Activated T-cell treated with anti-CD3 and anti-CD28 coated beads, Interleukin-2, amount 50 U/mL, for 72 hours (primary cell): Measurements from ENCODE around the gene MYT1. TPM values are rescaled to one million over a fixed set of nuclear protein-coding genes. Genes with fewer than 3 reads are reported as not detected.
A peak's percentile ranks its signal among the peaks of the same experiment; 100 is the strongest.

Experiments
- ATAC-seq, 2 donors: fragments of 150-1000 bp; cut with Tn5 transposase; replicated peaks in 1 of 2; 2 replicates each; pipeline ENCODE4 v1.10.0; 2021; ENCODE audit warnings: moderate library complexity in 2 of 2, mild to moderate bottlenecking in 1 of 2
- DNase-seq, 2 donors: peaks; one replicate each; pipeline ENCODE4 v3.0.0; 2021 to 2022; ENCODE audit warnings: mixed read lengths in 1 of 2
- H3K27ac Mint-ChIP-seq: one replicate; pipeline ENCODE4 v1.8.0; 2022; ENCODE audit warnings: mild to moderate bottlenecking, moderate library complexity, mixed read lengths
- H3K27me3 Mint-ChIP-seq: one replicate; pipeline ENCODE4 v1.8.0; 2022; ENCODE audit warnings: low read depth, mixed read lengths
- H3K36me3 Mint-ChIP-seq, 2 donors: one replicate each; pipeline ENCODE4 v1.8.0; 2022; ENCODE audit warnings: mixed read lengths in 2 of 2, mild to moderate bottlenecking in 1 of 2; ENCODE audit not compliant: insufficient read depth in 2 of 2
- H3K4me1 Mint-ChIP-seq: one replicate; pipeline ENCODE4 v1.8.0; 2022; ENCODE audit warnings: low read depth, mixed read lengths
- H3K4me3 Mint-ChIP-seq, 2 donors: one replicate each; pipeline ENCODE4 v1.8.0; 2022; ENCODE audit warnings: mild to moderate bottlenecking in 2 of 2, mixed read lengths in 2 of 2, moderate library complexity in 2 of 2
- H3K9me3 Mint-ChIP-seq, 2 donors: one replicate each; pipeline ENCODE4 v1.8.0; 2022; ENCODE audit warnings: mixed read lengths in 2 of 2
- total RNA-seq, 2 donors: library from RNA; stranded (reverse); gene quantifications; one replicate each; pipeline ENCODE4 v1.2.3, GENCODE V29; 2022

The MYT1 gene
- total RNA-seq, 2 donors from 2014 or later, result 0.12 to 0.23 TPM

- no peaks in the 10 kb centered on the region for H3K27me3 Mint-ChIP-seq
- DNase-seq (no peak), ATAC-seq (no peak)
- H3K27ac Mint-ChIP-seq, result no peak overlapping the region
- no peak overlapping the region for H3K4me3 Mint-ChIP-seq
- no peaks in the 10 kb centered on the region for H3K9me3 Mint-ChIP-seq
- no peaks in the 10 kb centered on the region for H3K4me1 Mint-ChIP-seq
- no peaks in the 10 kb centered on the region for H3K36me3 Mint-ChIP-seq
Observed at GRCh38 chr20:64237316-64237715, 73.1 kb downstream of the MYT1 start.

- H3K27ac Mint-ChIP-seq, result no peak overlapping the region
- H3K27me3 Mint-ChIP-seq, result no peaks in the 10 kb centered on the region
- DNase-seq, result no peak
- H3K4me1 Mint-ChIP-seq, result no peaks in the 10 kb centered on the region
- no peak overlapping the region for H3K4me3 Mint-ChIP-seq
- H3K36me3 Mint-ChIP-seq, result no peaks in the 10 kb centered on the region
- H3K9me3 Mint-ChIP-seq, result no peaks in the 10 kb centered on the region
- ATAC-seq, result peak in 1 of 2 donors; percentile 11
Observed at GRCh38 chr20:64238115-64238825, 74.0 kb downstream of the MYT1 start.

- DNase-seq, result no peak
- Mint-ChIP-seq H3K9me3 (no peaks in the 10 kb centered on the region), H3K27ac (no peak overlapping the region), H3K4me3 (no peak overlapping the region), H3K36me3 (no peaks in the 10 kb centered on the region), H3K27me3 (no peaks in the 10 kb centered on the region), H3K4me1 (no peaks in the 10 kb centered on the region)
- ATAC-seq, result no peak
Observed at GRCh38 chr20:64238851-64239387, 74.7 kb downstream of the MYT1 start.

- Mint-ChIP-seq H3K27ac (no peak overlapping the region), H3K4me3 (no peak overlapping the region), H3K4me1 (no peaks in the 10 kb centered on the region), H3K9me3 (no peaks in the 10 kb centered on the region), H3K36me3 (no peaks in the 10 kb centered on the region), H3K27me3 (no peaks in the 10 kb centered on the region)
- no peak for ATAC-seq
- no peak for DNase-seq
Observed at GRCh38 chr20:64239449-64240242, 75.4 kb downstream of the MYT1 start.

DNA sequence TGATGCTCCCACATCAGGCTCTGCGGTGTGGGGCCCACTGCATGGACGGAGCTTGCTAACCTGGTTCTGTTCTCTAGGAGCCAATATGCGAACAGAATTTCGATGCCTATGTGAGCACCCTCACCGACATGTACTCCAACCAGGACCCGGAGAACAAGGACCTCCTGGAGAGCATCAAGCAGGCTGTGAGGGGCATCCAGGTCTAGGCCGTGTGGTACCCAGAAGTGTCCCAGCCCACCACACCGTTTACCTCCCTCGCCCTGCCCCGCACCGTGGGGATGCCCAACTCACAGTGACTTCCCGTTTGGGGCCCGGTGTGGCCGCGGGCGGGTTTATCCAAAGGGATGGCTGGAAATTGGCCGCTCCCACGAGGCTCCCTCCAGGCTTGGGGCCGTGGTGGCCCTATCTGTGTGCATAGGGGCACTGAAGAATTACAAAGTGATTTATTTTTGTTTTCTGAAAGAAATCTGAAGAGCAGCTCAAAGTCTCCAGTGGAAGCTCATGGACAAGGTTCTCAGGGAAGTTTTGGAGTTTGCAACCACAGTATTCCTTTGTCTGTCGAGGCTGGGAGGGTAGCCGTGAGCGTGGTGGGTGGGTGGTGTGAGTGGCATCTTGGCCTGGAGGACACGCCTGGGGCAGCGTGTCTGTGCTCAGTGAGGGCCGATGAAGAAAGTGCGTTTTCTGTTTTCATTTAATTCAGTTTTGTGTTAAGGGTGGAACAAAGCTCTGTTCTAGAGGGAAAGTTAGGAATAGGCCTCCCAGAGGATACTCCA lies 76.2 kb downstream of the MYT1 start:
- H3K27ac Mint-ChIP-seq, result no peak overlapping the region
- H3K27me3 Mint-ChIP-seq, result no peaks in the 10 kb centered on the region
- ATAC-seq (no peak), DNase-seq (no peak)
- H3K9me3 Mint-ChIP-seq, result no peaks in the 10 kb centered on the region
- H3K4me3 Mint-ChIP-seq, result no peak overlapping the region
- H3K4me1 Mint-ChIP-seq, result no peaks in the 10 kb centered on the region
- H3K36me3 Mint-ChIP-seq, result no peaks in the 10 kb centered on the region

DNA sequence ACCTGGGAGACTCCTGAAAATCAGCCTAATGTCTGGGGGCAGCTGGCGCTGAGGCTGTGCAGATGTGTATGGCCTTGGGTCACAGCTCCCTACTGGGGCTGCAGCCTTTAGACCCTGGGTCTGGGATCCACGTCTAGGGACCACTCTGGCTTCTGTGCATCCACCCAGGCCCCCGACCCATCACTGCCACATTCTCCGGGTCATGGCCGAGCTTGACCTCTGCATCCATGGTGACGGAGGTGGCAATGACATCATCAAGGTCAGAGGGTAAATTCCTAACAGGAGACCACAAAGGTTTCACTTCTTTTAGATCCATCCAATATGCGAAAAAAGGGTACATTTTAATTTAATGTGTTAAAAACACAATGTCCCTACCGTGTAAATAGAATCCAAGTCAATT lies 76.8 kb downstream of the MYT1 start:
- Mint-ChIP-seq H3K27me3 (no peaks in the 10 kb centered on the region), H3K9me3 (no peaks in the 10 kb centered on the region), H3K4me3 (no peak overlapping the region), H3K36me3 (no peaks in the 10 kb centered on the region), H3K27ac (no peak overlapping the region), H3K4me1 (no peaks in the 10 kb centered on the region)
- ATAC-seq (no peak), DNase-seq (no peak)

GRCh38 chr20:64242003-64242796 lies 77.9 kb downstream of the MYT1 start:
- Mint-ChIP-seq H3K4me1 (no peaks in the 10 kb centered on the region), H3K9me3 (no peaks in the 10 kb centered on the region), H3K4me3 (no peak overlapping the region), H3K27me3 (no peaks in the 10 kb centered on the region), H3K27ac (no peak overlapping the region), H3K36me3 (no peaks in the 10 kb centered on the region)
- no peak for DNase-seq
- no peak for ATAC-seq

- Mint-ChIP-seq H3K36me3 (no peaks in the 10 kb centered on the region), H3K9me3 (no peaks in the 10 kb centered on the region), H3K4me3 (no peak overlapping the region), H3K27ac (no peak overlapping the region), H3K27me3 (no peaks in the 10 kb centered on the region), H3K4me1 (no peaks in the 10 kb centered on the region)
- ATAC-seq (no peak), DNase-seq (no peak)
Observed at GRCh38 chr20:64242797-64243475, 78.7 kb downstream of the MYT1 start.

- no peaks in the 10 kb centered on the region for H3K27me3 Mint-ChIP-seq
- no peaks in the 10 kb centered on the region for H3K36me3 Mint-ChIP-seq
- no peaks in the 10 kb centered on the region for H3K9me3 Mint-ChIP-seq
- ATAC-seq (no peak), DNase-seq (no peak)
- H3K4me1 Mint-ChIP-seq, result no peaks in the 10 kb centered on the region
- H3K27ac Mint-ChIP-seq, result no peak overlapping the region
- no peak overlapping the region for H3K4me3 Mint-ChIP-seq
Observed at GRCh38 chr20:64244281-64244805, 80.1 kb downstream of the MYT1 start.

DNA sequence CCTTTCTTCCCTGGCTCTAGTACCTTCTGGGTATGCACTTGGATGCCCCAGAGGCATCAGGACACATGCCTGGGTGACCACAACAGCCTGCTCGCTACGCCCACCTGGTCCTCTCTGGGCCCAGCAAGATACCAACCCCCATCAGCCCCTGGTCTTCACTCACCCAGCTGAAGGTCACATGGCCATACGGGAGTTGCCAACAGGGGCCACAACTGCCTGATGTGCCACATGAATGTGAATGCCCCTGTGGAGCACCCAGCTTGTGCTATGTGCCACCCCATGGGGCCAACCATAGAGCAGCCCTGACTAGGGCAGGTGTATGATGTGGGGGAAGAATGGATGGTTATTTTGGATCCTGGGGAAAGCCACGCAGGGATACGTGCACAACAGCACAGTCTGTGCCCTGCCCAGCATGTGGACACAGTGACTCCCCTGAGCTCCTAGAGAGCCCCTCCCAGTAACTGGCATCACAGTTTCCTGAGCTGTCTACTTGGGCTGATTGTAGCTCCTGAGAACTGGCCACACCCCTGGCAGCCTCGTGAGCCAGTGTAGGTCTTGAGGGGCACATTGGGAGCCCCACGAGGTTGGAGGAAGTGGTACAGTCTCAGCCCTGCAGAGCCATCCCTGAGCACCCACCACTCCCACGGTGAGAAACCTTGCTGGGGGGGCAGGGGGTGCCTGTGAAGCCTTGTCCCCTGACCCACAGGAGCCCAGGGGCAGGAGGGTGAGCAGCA lies 80.8 kb downstream of the MYT1 start:
- H3K9me3 Mint-ChIP-seq, result no peaks in the 10 kb centered on the region
- H3K4me3 Mint-ChIP-seq, result no peak overlapping the region
- H3K27me3 Mint-ChIP-seq, result no peaks in the 10 kb centered on the region
- no peaks in the 10 kb centered on the region for H3K36me3 Mint-ChIP-seq
- ATAC-seq (no peak), DNase-seq (no peak)
- H3K4me1 Mint-ChIP-seq, result no peaks in the 10 kb centered on the region
- H3K27ac Mint-ChIP-seq, result no peak overlapping the region

- H3K27ac Mint-ChIP-seq, result no peak overlapping the region
- H3K27me3 Mint-ChIP-seq, result no peaks in the 10 kb centered on the region
- no peaks in the 10 kb centered on the region for H3K9me3 Mint-ChIP-seq
- ATAC-seq, result no peak
- no peak overlapping the region for H3K4me3 Mint-ChIP-seq
- no peak for DNase-seq
- H3K36me3 Mint-ChIP-seq, result no peaks in the 10 kb centered on the region
- no peaks in the 10 kb centered on the region for H3K4me1 Mint-ChIP-seq
Observed at GRCh38 chr20:64245746-64246595, 81.7 kb downstream of the MYT1 start.
